ENCODE data around the gene CALN1.
"Not testable (repeated sequence)": the region's sequence is repeated elsewhere in the genome, so short reads cannot be mapped to it uniquely, and the experiment has no call there.

CALN1 gene

DNA sequence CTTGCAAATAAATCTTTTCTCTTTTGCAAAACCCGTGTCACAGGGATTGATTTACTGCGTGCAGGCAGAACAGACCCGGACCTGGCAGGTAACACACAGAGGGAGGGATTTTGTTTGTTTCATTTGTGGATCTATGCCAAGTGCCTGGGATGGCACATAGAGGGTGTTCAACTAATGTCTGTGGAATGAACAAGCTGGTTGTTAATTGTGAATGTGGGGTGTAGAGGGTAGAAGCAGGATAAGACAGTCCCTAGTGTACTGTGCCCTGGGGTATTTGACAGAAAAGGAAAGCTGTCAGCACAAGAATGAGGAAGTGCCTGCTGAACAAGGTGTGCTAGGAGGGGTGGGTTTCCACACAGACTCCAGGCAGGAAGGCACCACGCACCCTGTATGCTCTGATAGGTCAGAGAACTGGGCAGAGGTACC, 331.8 kb downstream of the CALN1 start:
- peak; percentile 88 for DNase-seq

- DNase-seq = no peak
Observed at GRCh38 chr7:72078856-72079255, 333.3 kb downstream of the CALN1 start.

DNA sequence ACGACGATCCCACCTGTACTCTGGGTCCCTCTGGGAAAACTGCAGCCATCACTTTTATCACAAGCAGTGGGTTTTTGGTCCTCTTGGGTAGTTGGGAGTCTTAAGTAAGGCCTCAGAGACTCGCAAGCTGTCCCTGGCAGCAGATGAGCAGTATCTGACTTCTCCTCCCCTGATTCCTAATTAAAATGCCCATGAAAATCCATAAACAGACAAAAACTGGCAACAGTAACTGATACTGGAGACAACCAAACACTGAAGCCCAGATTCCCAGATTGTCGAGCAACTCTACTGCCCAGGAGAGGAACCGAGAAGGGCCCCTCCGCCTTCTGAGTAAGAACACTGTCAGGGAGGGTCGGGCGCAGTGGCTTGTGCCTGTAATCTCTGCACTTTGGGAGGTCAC, 333.8 kb downstream of the CALN1 start:
- DNase-seq = peak; percentile 53

- DNase-seq = peak; percentile 91
Observed at GRCh38 chr7:72077786-72078185, 334.4 kb downstream of the CALN1 start.

DNA sequence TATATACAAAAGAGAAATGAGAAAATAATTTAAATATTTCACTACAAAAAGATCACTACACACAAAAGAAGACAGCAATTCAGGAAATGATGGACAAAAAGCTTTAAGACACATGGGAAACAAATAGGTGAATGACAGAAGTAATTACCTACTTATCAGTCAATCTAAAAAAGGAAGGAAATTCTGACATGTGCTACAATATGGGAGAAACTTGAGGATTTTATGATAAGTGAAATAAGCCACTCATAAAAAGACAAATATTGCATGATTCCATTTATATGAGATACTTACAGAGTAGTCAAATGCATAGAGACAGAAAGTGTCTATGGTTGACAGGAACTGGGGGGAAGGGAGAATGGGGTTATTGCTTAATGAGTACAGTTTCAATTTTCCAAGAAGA, 339.2 kb downstream of the CALN1 start:
- DNase-seq = no peak

GRCh38 chr7:72069263-72069662, 342.9 kb downstream of the CALN1 start:
- DNase-seq = peak; percentile 42

- not testable (repeated sequence) for DNase-seq
Observed at GRCh38 chr7:72065764-72066163, 346.4 kb downstream of the CALN1 start.

DNA sequence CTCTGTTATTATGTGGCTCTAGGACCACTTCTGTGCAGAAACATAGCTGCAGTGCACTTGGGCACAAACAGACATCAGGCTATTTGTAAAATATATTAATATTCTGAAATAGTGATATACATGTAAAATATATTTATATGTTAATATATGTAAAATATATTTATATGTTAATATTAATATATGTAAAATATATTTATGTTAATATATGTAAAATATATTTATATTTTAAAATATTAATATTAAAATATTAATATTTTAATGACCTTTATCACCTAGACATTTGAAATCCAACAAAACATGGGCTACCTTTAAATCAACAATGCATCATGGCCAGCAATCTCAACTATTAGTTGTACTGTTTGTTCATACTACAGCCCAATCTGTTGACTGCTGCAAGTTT, 347.2 kb downstream of the CALN1 start:
- DNase-seq = no peak

- DNase-seq = no peak
Observed at GRCh38 chr7:72063330-72063729, 348.8 kb downstream of the CALN1 start.

DNA sequence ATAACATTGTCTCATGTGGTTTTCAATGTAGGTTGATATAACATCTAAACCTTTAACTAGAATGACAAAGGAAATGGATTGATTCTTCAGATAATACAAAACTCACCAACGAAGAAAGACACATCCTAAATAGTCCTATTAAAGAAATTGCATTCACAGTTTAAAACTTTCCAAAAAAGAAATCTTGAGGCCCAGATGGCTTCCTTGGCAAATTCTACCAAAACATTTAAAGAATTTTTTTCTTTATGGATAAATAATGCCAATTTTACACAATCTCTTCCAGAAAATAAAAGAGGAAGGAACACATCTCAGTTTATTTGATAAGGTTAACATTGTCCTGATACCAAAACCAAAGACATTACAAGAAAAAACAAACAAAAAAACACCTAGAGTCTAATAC, 349.5 kb downstream of the CALN1 start:
- no peak for DNase-seq

DNA sequence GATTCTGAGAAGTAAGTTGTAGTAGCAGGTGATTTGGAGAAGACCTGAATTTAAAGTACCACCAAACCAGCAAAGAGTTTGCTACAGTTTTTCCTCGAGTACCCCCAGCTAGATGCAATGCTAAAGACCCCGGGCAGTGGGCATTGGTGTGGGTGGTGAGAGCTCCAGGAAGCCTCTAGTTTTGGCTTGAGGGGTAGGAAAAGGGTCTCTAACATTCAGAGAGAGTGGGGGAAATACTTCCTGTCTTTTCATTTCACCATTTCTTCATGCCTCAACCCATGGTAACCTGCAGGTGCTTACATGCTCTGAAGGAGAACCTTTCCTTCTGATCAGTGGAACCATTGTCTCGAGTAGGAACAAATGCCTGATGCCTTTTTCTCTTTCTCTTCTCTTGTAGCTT, 352.2 kb downstream of the CALN1 start:
- no peak for DNase-seq

GRCh38 chr7:72058579-72058978, 353.6 kb downstream of the CALN1 start:
- no peak for DNase-seq

DNA sequence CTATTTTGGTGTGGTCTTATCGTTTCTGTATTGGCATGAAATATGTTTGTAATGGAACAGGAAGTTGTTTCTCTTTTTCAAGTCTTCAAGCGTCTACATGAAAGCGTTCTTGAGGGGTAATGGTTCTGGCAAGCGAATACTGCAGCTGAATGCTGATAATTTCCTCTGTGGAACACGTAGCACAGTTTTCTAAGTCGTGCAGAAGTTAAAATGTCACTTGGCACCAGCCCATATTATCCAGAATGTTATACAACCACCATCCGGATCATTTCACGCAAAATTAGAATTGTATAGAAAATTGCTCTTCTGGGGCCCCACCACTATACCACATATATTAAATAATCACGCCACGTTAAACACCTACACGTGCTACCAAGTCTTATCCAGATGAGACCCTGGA, 354.3 kb downstream of the CALN1 start:
- DNase-seq = peak; percentile 67

DNA sequence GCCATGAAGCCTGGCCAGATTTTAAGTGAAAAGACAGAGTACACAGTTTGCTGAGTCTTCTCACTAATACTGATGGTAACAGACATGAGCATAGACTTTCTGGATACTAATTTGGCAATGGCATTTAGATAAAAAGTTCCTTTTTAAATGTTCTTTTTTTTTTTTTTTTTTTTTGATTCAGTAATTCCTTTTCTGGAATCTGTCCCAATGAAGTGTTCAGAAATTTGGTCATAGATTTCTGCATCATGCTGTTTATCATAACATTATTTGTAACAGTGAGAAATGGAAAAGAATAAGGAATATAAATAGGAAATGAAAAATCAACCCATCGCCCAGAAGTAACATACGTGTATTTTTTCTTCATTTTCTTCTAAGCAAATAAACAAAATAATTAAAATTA, 354.9 kb downstream of the CALN1 start:
- DNase-seq = no peak

- no peak for DNase-seq
Observed at GRCh38 chr7:72055426-72055825, 356.7 kb downstream of the CALN1 start.

DNA sequence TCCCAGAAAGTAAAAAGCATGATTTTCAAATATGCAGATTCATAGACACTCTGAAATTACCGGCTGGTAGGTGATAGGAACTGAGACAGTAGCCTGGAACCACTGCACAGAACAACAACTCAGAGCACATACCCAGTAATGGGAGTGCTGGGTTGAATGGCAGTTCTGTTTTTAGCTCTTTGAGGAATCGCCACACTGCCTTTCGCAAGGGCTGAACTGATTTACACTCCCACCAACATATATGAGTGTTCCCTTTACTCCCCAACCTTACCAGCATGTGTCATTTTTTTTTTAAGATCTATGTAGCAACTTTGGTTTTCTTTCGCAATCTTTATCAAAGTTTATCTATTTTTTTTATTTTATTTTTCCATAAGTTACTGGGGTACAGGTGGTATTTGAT, 358.8 kb downstream of the CALN1 start:
- no peak for DNase-seq

DNA sequence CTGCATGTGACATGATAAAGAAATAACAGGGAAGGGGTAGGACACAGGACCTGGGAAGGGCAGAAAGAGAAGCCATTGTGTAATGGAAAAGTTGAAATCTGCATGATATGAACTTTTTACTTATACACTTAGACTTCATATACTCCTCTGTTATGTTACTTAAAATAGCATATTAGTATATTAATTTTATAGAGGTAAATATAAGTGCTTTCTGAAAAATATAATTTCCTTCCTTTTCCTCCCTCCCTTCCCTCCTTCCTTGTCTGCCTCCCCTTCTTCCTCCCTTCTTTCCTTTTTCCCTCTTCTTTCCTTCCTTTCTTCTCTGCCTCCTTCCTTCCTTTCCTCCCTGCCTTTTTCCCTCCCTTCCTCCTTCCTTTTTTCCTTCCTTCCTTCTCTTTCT, 363.7 kb downstream of the CALN1 start:
- DNase-seq = no peak

DNA sequence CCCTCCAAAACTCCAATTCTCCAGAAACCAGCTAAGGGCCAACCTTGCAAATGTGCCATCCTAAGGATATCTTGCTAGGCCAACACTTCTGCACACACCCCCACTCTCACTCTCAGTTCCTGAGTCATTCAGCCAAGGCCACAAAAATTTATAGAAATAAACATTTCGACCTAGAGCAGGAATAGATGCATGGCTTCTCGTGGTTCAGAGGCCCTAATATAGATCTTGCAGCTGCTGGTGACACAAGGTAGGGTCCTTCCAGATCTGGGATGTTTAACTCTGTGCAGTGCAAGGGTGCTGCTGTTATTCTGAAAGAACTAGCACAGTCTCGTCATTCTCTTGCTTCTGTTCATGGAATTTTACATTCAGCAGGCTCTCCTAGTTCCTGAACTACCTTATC, 369.3 kb downstream of the CALN1 start:
- no peak for DNase-seq

DNA sequence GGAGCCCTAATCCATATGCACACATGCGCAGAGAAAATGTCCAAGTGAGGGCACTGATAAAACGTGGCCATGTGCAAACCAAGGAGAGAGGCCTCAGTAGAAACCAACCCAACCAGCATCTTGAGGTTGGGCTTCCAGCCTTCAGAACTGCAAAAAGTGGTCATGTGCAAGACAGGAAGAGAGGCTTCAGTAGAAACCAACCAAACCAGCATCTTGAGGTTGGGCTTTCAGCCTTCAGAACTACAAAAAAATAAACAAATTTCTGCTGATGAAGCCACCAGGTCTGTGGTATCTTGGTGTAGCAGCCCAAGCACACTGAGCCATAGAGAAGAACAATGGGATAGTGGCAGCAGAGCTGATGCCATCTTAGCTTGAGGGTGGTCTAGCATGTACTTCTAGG, 371.5 kb downstream of the CALN1 start:
- no peak for DNase-seq

GRCh38 chr7:72039460-72039859, 372.7 kb downstream of the CALN1 start:
- DNase-seq = no peak

GRCh38 chr7:72038022-72038732, 374.0 kb downstream of the CALN1 start:
- no peak for DNase-seq

- no peak for DNase-seq
Observed at GRCh38 chr7:72037516-72037915, 374.6 kb downstream of the CALN1 start.

DNA sequence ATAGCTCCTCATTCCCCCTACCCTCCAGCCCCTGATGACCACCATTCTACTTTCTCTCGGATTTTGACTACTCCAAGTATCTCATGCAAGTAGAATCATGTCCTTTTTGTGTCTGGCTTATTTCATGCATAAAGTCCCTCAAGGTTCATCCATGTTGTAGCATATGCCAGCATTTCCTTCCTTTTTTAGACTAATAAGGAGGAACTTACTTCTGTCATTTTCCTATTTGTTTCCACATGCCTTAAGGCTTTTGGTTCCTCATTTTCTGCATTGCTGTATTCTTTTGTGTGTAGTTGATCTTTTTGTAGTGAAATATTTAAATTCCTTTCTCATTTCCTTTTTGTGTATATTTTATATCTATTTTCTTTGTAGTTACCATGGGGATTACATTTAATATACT, 376.9 kb downstream of the CALN1 start:
- no peak for DNase-seq

- no peak for DNase-seq
Observed at GRCh38 chr7:72032934-72033333, 379.2 kb downstream of the CALN1 start.

- no peak for DNase-seq
Observed at GRCh38 chr7:72030994-72031667, 381.0 kb downstream of the CALN1 start.

All from NCI-H69 (cell line).